Measurements from ENCODE around the gene KIF23. TPM values are rescaled to one million over a fixed set of nuclear protein-coding genes. Genes with fewer than 3 reads are reported as not detected.

The KIF23 gene
- total RNA-seq, 1 donor from 2014 or later = 193 TPM

DNA sequence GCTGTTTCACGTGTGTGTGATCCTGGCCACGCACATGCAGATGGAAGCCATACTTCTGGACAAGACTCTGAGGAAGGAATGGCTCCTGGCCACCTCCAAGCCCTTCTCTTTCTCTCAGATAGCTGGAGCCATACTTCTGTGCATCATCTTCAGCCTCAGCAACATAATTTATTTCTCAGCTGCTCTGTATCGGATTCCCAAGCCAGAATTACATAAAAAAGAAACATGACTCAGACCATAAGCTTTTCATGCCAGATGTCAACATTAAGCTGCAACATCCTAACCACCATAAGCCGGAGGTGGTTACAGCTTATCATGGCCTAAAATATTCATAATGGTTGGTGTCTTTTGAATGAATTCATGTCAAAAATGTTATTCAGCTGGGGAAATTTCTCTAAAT is 10.6 kb upstream of the KIF23 start:
- no peaks in the 10 kb centered on the region for H3K9me3 ChIP-seq (ENCODE audit: low read depth)
- H3K27me3 Mint-ChIP-seq (ENCODE audit: insufficient read depth, low read depth) = no peaks in the 10 kb centered on the region
- H3K4me1 Mint-ChIP-seq = peaks cover 2% of the 10 kb centered on the region
- no peak overlapping the region for H3K4me3 Mint-ChIP-seq
- H3K27ac Mint-ChIP-seq = no peak overlapping the region
- no peaks in the 10 kb centered on the region for H3K4me1 ChIP-seq
- H3K9ac ChIP-seq = no peak overlapping the region
- no peaks in the 10 kb centered on the region for H3K36me3 ChIP-seq
- H3K27me3 ChIP-seq = no peaks in the 10 kb centered on the region
- no peaks in the 10 kb centered on the region for H3K9me3 Mint-ChIP-seq
- no peak for DNase-seq (ENCODE audit: low spot score)
- no peak overlapping the region for H3K4me2 ChIP-seq
- no peak overlapping the region for H3K4me3 ChIP-seq
- TF ChIP-seq EZH2 (IDR thresholded peaks at IDR 0.05) (no peak), EZH2phosphoT487 (IDR thresholded peaks at IDR 0.05) (no peak)
- TF ChIP-seq, protein P1, sequence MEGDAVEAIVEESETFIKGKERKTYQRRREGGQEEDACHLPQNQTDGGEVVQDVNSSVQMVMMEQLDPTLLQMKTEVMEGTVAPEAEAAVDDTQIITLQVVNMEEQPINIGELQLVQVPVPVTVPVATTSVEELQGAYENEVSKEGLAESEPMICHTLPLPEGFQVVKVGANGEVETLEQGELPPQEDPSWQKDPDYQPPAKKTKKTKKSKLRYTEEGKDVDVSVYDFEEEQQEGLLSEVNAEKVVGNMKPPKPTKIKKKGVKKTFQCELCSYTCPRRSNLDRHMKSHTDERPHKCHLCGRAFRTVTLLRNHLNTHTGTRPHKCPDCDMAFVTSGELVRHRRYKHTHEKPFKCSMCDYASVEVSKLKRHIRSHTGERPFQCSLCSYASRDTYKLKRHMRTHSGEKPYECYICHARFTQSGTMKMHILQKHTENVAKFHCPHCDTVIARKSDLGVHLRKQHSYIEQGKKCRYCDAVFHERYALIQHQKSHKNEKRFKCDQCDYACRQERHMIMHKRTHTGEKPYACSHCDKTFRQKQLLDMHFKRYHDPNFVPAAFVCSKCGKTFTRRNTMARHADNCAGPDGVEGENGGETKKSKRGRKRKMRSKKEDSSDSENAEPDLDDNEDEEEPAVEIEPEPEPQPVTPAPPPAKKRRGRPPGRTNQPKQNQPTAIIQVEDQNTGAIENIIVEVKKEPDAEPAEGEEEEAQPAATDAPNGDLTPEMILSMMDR (IDR thresholded peaks at IDR 0.05) = no peak
- no peak overlapping the region for H3K27ac ChIP-seq
- no peak overlapping the region for H2AFZ ChIP-seq (replicated peaks)
- H4K20me1 ChIP-seq (ENCODE audit: low read depth) = no peaks in the 10 kb centered on the region
- no peaks in the 10 kb centered on the region for H3K79me2 ChIP-seq (ENCODE audit: low read depth)
- no peaks in the 10 kb centered on the region for H3K36me3 Mint-ChIP-seq
- no peaks in the 10 kb centered on the region for H3F3A ChIP-seq (ENCODE audit: low read depth)

DNA sequence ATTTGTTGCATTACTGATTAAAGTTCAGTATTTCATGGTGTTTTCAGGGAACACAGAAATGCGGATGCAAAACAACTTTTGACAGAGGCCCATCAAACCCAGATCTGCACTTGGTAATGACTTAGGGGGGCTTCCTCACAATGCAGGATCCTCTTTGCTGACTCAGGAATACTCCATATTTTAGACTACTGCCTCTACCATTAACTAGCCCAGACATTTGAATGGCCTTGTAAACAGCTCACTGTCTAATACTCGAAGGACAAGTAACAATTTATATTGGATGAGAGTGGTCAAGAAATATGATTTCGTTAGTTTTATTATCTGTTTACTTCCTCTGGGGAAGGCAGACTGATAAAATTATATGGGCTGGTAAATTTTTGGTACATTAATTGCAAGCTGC is 9.0 kb upstream of the KIF23 start:
- H3K27ac Mint-ChIP-seq = no peak overlapping the region
- H3K4me1 ChIP-seq = no peaks in the 10 kb centered on the region
- no peaks in the 10 kb centered on the region for H3K79me2 ChIP-seq (ENCODE audit: low read depth)
- H3K4me1 Mint-ChIP-seq = peaks cover 2% of the 10 kb centered on the region
- H3K9me3 Mint-ChIP-seq = no peaks in the 10 kb centered on the region
- H4K20me1 ChIP-seq (ENCODE audit: low read depth) = no peaks in the 10 kb centered on the region
- TF ChIP-seq EZH2phosphoT487 (IDR thresholded peaks at IDR 0.05) = no peak
- no peak for TF ChIP-seq EZH2 (IDR thresholded peaks at IDR 0.05)
- H3K27me3 ChIP-seq = no peaks in the 10 kb centered on the region
- H3K36me3 Mint-ChIP-seq = no peaks in the 10 kb centered on the region
- H2AFZ ChIP-seq (replicated peaks) = no peak overlapping the region
- H3F3A ChIP-seq (ENCODE audit: low read depth) = no peaks in the 10 kb centered on the region
- no peak overlapping the region for H3K9ac ChIP-seq
- H3K27ac ChIP-seq = no peak overlapping the region
- H3K4me3 Mint-ChIP-seq = no peak overlapping the region
- DNase-seq (ENCODE audit: low spot score) = no peak
- H3K9me3 ChIP-seq (ENCODE audit: low read depth) = no peaks in the 10 kb centered on the region
- no peak overlapping the region for H3K4me3 ChIP-seq
- no peaks in the 10 kb centered on the region for H3K27me3 Mint-ChIP-seq (ENCODE audit: insufficient read depth, low read depth)
- H3K36me3 ChIP-seq = no peaks in the 10 kb centered on the region
- H3K4me2 ChIP-seq = no peak overlapping the region

DNA sequence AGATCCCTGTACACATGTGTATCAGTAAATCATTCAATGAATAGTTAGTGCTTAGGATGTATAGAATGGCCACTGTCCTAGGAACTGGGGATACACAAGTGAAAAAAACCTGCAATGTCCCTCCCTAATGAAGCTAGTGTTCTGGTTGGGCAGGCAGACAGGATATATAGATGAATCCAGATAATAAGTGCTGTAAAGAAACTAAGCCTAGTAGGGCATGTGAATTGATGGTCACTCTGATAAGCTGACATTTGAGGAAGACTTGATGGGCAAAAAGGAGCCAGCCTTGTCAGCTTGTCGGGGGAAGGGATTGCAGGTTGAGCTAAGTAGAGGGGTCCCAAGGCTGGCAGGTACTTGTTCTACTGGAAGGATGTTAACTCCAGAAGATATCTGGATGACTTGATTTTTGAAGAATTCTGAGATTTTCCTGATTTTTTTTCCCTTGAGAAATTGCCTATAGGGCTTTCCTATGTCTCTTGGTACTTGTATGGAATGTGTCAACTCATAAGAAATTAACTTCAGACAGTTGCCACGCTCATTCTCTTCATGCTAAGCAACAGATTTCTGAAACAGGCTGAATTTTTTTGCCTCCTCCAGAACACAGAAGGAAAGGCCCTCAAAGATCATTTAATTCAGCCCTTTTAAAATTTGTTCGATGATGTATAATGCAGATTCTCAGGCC is 6.3 kb upstream of the KIF23 start:
- no peaks in the 10 kb centered on the region for H3K4me1 ChIP-seq

DNA sequence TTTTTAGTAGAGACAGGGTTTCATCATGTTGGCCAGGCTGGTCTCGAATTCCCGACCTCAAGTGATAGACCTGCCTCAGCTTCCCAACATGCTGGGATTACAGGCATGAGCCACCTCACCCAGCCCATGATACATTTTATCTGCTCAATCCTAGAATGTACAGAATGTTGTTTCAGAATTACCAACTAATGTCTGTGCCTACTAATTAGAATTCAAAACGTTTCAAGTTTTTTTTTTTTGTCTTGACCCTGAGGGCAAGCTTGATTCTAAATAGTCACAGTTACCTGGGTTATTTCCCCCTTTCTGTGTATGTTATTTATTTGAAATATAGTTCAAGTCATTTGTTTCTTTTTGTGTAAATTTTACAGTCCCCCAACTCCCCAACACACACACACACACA is 5.3 kb upstream of the KIF23 start:
- no peaks in the 10 kb centered on the region for H3K36me3 Mint-ChIP-seq

More for the DNA sequence above, 6.3 kb upstream of the KIF23 start:
- no peaks in the 10 kb centered on the region for H3K79me2 ChIP-seq (ENCODE audit: low read depth)
- H3K9ac ChIP-seq = no peak overlapping the region
- Mint-ChIP-seq H3K9me3 (no peaks in the 10 kb centered on the region), H3K4me3 (no peak overlapping the region), H3K4me1 (peaks cover 2% of the 10 kb centered on the region), H3K36me3 (no peaks in the 10 kb centered on the region), H3K27ac (peak overlapping the region; percentile 26), H3K27me3 (ENCODE audit: insufficient read depth, low read depth) (no peaks in the 10 kb centered on the region)
- H3K27ac ChIP-seq = no peak overlapping the region
- no peak for DNase-seq (ENCODE audit: low spot score)
- H3K36me3 ChIP-seq = no peaks in the 10 kb centered on the region
- TF ChIP-seq EZH2 (IDR thresholded peaks at IDR 0.05) (no peak), EZH2phosphoT487 (IDR thresholded peaks at IDR 0.05) (no peak)
- TF ChIP-seq, protein P1 (IDR thresholded peaks at IDR 0.05) = no peak
- no peaks in the 10 kb centered on the region for H4K20me1 ChIP-seq (ENCODE audit: low read depth)
- H3K9me3 ChIP-seq (ENCODE audit: low read depth) = no peaks in the 10 kb centered on the region
- no peak overlapping the region for H3K4me2 ChIP-seq
- no peak overlapping the region for H2AFZ ChIP-seq (replicated peaks)
- no peaks in the 10 kb centered on the region for H3K27me3 ChIP-seq
- H3F3A ChIP-seq (ENCODE audit: low read depth) = no peaks in the 10 kb centered on the region
- H3K4me3 ChIP-seq = no peak overlapping the region

More for the DNA sequence above, 5.3 kb upstream of the KIF23 start:
- no peak overlapping the region for H3K4me2 ChIP-seq
- H3K27me3 ChIP-seq = no peaks in the 10 kb centered on the region
- H3K36me3 ChIP-seq = no peaks in the 10 kb centered on the region
- H3K27ac ChIP-seq = no peak overlapping the region
- H3F3A ChIP-seq (ENCODE audit: low read depth) = no peaks in the 10 kb centered on the region
- H3K4me1 ChIP-seq = no peaks in the 10 kb centered on the region
- Mint-ChIP-seq H3K9me3 (no peaks in the 10 kb centered on the region), H3K27me3 (ENCODE audit: insufficient read depth, low read depth) (no peaks in the 10 kb centered on the region), H3K27ac (no peak overlapping the region), H3K4me3 (no peak overlapping the region), H3K4me1 (peaks cover 5% of the 10 kb centered on the region)
- H3K4me3 ChIP-seq = no peak overlapping the region
- TF ChIP-seq EZH2phosphoT487 (IDR thresholded peaks at IDR 0.05) = no peak
- TF ChIP-seq, protein P1 (IDR thresholded peaks at IDR 0.05) = no peak
- TF ChIP-seq EZH2 (IDR thresholded peaks at IDR 0.05) = no peak
- H3K9ac ChIP-seq = no peak overlapping the region
- H3K79me2 ChIP-seq (ENCODE audit: low read depth) = no peaks in the 10 kb centered on the region
- H4K20me1 ChIP-seq (ENCODE audit: low read depth) = no peaks in the 10 kb centered on the region
- no peak overlapping the region for H2AFZ ChIP-seq (replicated peaks)
- no peak for DNase-seq (ENCODE audit: low spot score)
- no peaks in the 10 kb centered on the region for H3K9me3 ChIP-seq (ENCODE audit: low read depth)
